Islet of Langerhans (tissue), 1 donor: Measurements from ENCODE around the gene WBP1L.

Experiments
- FAIRE-seq: peaks from one replicate; lab custom pipeline; 2011; peaks lifted over from hg19 to GRCh38; lab: Jason Lieb, UNC

WBP1L gene

DNA sequence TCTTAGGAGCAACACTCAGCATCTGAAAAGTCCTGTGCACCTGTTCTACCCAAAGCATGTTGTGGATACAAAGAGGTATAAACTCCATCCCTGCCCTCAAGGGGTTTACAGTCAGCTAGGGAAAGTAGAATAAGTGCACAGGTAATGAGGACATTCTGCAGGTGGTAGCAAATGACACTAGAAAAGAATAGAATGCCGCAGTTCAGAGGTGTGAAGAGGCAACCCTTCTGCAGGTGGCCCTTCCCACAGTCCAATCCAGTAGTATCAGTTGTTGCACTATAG, 36.7 kb downstream of the WBP1L start:
- no peak for FAIRE-seq

DNA sequence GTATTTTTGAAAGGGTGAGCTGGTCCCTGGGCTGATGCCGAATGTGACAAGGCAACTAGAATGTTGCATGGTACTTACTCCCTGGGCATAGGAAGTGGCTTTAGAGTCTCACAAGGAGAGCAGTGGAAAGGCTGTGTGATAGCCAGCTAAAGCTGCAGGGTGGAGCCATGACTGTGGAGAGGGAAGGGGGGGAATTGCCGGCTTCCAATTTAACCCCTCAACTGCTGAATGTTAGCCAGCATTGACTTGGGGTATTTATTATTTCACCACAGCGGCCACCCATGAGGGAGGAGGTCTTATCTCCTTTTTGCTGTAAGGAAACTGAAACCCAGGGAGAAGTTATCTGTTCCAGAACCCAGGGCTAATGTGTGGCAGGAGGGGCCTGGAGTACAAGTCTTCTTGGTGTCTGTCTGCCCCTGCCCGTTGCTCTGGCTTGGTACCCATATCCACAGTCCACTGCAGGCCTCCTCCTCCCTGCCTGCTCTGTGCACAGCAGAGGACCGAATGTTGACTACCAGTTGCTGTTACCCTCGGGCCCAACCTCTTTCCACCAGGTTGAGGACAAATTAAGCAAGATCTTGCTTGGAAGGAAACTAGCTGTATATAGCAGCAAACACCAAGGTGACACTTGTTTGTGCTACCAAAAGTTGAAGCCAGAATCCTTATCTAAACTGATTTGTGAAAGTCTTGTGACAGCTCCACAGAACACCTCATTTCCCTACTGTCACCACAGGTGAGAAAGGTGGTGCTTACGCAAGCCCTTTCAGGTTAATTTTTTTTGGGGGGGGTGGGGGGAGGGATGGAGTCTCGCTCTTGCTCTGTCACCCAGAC, 37.6 kb downstream of the WBP1L start:
- no peak for FAIRE-seq

DNA sequence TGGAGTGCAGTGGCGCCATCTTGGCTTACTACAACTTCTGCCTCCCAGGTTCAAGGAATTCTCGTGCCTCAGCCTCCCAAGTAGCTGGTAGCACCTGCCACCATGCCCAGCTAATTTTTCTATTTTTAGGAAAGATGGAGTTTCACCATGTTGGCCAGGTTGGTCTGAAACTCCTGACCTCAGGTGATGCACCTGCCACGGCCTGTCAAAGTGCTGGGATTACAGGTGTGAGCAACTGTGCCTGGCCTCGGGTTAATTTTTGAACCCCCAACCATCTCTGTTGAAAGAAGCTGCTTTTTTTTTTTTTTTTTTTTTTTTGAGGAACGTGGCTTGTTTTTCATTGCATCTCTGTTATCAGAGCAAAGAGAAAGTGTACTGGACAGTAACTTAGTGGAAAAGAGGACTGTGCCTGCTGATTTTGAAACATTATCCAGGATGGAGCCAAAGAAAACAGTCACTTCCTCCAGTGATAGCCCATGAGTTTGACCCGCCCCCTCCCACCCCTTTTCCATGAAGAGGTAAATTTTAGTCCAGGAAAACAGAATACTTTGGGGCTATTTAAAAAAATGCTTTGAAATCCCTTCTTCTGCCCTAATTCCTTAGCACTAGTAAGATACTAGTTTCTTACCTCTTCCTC, 38.3 kb downstream of the WBP1L start:
- FAIRE-seq: no peak

DNA sequence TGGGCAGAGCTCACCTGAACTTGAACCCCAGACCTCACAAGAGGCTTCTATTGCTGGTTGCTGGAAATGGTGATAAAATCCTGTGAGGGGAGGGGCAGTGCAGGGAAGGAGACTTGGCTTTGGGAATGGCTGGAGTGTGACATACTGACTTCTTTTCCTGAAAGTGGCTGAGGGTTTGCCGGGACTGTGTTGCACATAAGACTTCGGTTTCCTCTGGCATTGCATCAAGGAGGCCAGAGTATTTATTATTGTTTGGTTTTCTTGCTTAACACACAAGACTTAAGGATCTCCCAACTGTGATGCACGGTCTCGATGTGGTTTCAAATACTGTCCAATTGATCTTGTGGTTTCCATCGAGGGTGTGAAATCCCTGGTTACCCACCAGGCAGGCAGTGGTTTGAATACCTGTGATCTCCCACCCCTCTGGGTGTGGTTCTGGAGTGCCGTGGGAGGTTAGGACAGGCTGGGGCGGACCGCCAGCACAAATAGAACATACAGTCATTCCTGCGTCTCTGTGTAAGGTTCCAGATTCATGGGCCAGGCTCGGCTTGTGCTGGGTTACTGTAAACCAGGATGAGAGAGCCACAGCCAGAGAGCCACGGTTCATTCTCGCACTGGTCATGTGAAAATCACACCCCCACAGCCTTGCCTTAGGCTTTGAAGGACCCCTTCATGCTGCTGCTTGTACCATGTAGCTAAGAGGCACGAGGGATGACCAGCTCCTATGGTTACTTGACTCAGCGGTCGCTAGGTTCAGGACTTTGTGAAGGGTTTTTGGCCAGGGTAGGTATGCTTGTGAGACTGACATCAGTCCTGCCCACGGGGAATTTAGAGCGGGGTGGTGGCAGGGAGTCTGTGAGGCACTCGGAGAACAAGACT, 39.2 kb downstream of the WBP1L start:
- no peak for FAIRE-seq

DNA sequence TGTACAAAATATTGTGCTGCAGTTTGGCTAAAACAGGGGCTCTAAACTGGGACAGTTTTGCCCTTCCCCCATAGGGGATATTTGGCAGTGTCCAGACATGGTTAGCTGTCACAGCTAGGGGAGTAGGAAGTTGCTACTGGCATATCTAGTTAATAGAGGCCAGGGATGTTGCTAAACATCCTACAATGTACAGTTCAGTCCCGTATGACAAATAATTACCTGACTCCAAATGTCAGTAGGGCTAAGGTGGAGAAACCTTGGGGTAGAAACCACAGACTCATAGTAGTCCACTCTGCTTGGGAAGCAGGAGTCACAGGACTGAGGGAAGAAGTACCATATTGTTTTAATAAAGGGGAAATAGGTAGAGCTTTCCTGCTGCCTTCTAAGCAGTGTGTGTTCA, 39.8 kb downstream of the WBP1L start:
- no peak for FAIRE-seq

DNA sequence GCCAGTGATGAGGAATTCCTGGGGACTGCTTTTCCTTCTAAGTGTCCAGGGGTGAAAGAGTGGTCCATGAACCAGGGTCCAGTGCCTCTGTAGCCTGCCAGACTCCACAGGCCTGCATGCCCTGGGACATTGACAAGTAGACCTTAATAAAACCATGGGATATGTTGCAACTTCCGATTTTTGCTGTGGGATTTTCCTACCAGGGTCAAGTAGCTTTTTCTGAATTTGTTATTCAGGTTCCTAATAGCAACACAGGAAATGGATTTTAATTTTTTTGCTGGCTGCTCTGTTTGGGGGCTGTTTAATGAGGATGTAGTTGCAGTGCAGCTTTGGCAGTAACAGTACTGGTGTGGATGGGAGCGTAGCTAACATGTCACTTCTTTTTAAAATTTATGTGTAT, 42.1 kb downstream of the WBP1L start:
- no peak for FAIRE-seq

DNA sequence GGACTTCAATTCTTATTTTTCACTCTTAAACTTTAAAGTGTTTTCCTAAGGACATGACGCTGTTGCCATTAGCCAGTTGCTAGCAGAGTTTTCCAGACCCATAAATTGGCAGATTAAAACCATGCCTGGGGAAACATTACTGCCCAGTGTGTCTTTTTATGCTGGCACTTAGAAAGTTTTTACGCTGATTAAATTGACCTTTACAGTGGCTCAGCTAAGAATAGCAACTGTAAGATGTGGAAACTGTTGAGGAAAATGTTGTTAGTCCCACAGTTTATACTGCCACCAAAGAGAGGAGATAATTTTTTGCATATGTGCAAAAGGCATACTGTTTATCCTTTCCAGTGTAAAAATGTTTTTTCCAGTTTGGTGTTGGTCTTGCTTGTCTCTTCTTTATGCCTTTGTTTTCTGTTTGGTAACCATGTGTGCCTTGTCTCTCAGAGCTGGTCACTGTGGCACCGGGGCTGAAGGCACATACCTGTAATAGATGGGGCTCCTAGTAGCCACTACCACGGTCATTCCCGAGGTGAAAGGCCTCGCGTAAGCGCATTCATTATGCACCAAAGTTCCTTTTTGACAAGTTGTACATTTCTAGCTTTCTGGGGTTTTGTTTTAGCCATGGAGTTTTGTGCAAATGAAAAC, 48.1 kb downstream of the WBP1L start:
- no peak for FAIRE-seq

DNA sequence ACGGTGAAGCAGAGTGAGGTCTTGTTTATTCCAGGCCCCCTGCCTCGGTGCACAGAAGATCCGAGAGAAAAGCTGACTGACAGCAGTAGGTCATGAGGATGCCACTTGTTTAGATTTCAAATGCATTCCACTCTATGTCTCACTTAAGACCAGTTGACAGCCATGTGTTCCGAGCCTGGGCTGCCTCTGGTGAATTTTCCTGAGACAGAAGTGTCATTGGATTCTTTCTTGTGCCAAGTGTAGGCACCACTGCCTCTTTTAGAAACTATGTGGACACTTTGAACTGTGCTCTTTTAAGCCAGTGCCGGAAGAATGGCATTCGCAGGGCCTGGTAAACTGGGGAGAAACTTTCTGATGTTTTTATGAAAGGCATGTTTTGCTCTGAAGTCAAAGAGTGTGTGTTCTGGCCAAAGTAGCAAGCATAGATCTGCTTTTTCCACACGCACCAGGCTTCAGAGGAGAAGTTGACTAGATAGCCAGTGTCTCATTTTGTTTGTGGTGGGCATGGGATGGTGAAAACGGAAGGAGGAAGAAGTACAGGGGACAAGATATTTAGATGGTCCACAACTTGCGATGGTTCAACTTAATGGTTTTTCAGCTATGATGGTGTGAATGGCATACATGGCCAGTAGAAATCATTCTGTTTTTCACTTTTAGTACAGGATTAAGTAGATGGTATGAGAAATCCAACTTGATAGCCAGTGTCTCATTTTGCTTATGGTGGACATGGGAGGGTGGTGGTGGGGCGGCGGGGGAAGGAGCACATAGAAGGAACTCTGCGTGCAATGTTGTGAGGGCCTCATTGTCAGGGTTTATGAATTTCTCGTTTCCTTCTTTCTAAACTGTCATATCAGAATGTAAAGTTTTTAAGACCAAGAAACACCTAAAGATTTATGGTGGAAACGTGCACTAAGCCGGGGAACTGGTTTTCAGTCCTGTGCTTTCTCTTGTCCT, 52.0 kb downstream of the WBP1L start:
- no peak for FAIRE-seq

DNA sequence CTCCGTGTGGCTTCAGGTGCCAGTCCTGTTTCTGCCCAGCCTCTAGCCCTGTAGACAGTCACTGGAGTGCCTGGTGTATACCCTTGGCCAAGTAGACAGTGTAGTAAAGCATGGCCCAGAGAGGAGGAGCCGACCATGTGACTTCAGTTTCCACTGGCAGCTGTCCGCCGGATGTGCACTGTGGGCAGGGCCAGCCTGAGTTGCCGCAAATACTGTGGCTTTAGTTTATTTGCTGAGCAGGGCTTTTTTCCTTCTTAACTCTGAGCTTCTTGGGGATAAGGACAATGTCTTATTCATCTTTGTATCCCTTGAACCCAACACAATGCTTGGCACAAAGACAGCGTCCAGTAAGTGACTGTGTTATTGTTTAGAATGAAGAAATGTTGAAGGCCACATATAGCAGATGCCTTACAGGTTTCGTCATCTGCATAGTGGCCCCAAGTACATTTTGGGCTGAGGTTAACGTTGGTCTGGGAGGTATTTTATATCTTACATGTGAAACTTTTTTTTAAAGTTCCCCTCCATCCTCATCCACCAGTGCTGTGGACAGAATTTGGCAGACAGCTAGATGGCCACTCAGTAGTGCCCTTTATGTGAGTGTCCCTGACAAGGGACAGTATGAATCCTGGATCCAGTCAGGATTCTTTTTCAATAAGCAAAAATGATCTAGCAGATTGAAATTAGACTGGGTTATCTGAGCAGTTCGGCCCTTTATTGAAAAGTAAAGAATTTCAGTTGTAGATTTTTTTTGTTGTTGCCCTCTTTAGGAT, 52.8 kb downstream of the WBP1L start:
- no peak for FAIRE-seq

DNA sequence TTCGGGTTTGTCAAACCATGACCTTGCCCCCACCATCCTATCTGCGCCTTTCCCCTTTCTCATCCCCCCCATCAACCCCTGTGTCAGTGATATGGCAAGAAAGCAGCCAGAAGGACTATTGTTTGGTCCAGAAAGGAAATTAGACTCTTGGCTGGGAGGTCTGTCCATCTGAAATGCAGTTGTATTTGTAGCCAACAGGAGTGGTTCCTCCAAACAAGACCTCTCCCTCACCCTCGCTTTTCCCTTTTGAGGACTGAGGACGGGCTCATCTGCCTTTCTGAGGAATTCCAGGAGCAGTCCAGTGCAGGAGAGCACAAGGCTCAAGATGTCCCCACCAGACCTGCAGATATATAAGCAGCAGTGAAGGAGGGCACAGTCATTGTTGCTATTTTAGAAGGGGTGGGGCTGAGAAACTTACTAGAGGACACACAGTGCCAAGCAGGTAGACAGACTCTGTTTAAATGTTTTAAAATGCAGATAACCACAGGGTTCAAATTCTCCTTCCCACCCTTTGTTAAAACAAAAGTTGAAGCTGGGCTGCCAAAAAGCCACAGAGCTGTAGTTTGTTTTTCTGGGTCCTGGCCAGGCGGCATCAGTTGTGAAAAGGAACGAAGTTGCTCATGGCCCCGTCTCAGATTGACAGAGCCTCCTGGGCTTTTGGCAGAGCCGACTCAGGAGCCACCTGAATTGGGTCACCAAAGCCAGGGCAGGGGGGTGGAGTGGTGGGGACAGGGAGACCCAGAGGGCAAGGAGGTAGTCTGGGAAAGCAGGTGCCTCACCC, 56.1 kb downstream of the WBP1L start:
- no peak for FAIRE-seq

DNA sequence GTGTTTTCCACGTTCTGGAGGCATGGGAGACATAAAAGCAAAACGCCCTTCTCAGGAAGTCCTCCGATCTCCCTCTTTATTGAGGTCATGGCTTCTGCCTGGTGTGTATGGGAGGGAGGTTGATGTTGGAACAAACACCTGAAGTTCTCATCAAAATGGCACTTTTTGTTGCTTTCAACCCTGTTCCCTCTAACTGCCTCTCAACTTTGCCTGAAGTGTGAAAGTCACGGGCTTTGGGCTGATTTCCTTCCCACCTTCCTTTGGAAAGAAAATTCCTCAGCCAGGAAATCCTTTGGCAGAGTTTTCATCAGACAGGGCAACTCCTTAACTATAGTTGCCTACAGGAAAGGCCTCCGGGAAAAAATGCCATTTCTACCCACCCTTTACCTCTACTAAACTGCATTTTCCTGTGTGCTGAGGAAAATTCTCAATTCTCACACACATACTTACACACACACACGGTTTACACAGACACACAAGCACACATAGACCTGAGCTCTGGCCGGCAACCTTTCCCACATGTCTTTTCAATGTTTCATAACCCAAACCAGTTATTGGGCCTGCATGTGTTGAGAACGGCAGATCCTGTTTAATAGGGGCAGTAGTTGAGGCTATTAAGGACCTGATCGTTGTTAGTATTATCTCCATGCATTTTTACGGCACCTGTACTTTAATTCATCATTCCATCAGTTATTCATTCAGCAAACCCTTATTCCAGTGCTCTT, 57.0 kb downstream of the WBP1L start:
- FAIRE-seq: no peak

DNA sequence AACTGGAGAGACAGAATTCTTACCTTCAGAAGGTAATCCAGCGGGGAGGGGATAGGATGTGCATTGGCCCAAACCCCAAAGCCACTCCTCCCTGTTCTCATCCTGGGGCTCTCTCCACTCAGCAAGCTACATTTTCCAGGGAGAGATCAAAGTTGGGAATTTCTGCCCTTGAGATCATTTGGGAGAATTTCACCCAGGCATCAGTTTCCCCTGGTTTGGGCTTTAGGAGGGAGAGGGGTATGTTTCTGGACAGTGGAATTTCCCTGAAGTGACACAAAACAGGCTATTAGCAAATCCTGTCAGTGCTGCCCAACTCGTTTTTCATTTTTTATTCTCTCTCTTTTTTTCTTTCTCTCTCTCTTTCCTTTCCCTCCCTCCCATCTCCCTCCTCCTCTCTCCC, 57.7 kb downstream of the WBP1L start:
- no peak for FAIRE-seq

DNA sequence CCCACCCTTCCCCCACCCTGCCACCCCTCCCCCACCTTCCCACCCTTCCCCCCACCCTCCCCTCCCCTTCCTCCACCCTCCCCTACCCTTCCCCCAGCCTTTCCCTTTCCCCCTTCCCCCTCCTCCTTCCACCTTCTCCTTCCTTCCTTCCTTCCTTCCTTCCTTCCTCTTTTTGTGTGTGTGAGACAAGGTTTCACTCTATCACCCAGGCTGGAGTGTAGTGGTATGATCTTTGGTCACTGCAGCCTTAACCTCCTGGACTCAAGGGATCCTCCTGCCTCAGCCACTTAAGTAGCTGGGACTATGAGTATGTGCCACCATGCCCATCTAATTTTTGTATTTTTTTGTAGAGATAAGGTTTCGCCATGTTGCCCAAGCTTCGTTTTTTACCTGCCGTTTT, 58.2 kb downstream of the WBP1L start:
- FAIRE-seq: no peak

DNA sequence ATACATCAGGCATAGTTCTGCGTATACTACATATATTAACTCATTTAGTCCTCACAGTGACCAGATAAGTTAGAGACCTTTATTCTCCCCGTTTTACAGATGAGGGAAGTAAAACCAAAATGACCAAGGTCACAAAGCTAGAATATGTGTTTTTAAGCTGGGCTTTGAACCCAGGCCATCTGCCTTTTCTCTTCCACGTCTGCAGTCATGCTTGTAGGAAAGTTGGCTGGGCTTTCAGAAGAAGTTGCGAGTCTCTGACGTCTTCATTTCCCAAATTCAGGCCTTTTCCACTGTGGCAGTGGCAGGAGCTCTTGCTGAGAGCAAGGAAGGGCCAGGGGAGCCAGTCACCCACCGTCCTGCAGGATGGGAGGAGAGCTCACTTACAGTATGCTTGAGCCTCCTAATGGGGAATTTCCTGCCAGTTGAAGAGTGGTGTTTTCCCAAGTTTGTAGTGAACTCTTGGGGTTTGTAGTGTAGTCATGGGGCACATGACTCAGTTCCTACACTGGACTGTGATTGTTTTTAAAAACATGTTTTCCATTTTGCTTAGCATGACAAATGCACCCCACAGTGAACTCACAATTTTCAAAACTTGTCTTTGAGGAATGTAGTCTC, 59.3 kb downstream of the WBP1L start:
- FAIRE-seq: no peak

DNA sequence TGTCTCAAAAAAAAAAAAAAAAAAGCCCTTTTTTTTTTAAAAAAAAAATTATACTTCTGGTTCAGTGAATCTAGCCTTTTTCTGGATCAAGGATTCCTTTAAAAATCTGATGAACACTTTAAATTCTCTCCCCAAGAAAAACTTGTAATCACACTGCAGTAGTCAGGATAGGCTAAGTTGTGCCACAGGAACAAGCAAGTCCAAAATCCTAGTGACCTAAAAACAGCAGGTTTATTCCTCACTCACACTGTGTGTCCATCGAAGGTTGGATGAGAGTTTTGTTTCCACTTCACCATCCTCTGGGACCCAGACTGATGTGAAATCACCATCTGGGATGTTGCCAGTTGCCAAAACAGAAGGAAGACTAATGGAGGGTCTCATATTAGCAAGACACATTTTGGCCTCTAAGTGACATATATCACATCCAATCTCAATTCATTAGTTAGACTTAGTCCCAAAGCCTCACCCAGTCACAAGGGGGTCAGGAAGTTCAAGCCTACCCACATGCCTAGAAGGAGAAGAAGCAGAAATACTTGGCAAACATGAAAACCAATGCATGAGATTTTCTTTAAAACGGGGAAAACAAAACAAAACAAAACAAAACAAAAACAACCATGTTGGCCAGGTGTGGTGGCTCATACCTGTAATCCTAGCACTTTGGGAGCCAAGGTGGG, 60.8 kb downstream of the WBP1L start:
- FAIRE-seq: no peak

DNA sequence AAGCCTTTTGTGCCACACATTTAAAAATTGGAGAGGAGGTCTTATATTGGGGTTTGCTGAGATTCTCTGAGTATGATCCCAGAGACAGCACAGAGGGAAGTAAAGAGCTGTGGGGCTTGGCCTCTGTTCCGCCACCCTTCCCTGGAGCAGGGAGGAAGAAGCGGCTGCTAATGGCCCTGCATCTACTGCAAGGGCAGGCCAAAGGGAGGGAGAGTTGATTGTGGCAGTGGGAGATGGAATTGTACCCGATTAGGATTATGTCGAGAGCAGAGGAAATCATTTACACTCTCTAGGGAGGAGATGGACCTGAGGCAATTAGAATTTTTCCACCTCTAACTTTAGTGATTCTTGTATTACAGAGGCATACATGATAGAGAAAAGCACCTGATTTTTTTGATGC, 64.6 kb downstream of the WBP1L start:
- FAIRE-seq: no peak

DNA sequence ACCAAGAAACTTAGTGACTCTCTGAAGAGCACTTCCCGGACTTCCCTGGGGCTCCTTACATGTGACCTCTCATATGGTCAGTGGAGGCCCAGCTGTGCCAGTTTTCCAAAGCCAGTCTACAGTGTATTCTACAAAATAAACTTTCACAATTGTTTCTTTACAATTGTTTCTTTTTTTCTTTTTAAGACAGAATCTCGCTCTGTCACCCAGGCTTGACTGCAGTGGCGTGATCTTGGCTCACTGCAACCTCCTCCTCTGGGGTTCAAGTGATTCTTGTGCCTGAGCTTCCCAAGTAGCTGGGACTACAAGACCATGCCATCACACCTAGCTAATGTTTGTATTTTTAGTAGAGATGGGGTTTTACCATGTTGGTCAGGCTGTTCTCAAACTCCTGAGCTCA, 67.6 kb downstream of the WBP1L start:
- no peak for FAIRE-seq

DNA sequence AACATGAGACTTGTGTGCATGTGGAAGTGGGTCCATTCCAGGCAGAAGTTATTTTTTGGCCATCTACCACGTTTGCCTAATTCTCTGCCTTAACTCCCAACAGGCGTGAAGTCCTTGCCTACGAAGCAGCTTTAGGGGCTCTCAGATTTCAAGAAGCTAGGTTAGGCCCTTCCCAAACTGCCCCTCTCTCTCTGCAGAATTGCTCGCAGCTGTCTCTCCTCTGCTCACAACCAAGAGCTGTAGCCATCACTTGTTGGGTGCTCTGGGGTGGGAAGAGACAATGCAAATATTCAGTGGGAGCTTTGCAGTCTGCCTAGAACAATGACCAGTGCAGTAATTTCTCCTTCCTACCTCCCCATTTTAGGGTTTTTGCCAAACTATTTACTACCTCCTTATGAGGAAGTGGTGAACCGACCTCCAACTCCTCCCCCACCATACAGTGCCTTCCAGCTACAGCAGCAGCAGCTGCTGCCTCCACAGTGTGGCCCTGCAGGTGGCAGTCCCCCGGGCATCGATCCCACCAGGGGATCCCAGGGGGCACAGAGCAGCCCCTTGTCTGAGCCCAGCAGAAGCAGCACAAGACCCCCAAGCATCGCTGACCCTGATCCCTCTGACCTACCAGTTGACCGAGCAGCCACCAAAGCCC, 68.6 kb downstream of the WBP1L start:
- no peak for FAIRE-seq
